Measurements from ENCODE around the gene NCOA7.

Gene NCOA7

GRCh38 chr6:125808591-125808990 lies 17.8 kb downstream of the NCOA7 start:
- peaks cover 55% of the 10 kb centered on the region for H3K36me3 Mint-ChIP-seq (ENCODE audit: low read depth)
- H3K4me3 Mint-ChIP-seq = no peak overlapping the region
- H3K4me1 Mint-ChIP-seq (ENCODE audit: low read depth) = peaks cover 85% of the 10 kb centered on the region
- no peak for DNase-seq
- no peak overlapping the region for H3K27ac Mint-ChIP-seq
- no peaks in the 10 kb centered on the region for H3K9me3 Mint-ChIP-seq
- H3K27me3 Mint-ChIP-seq = no peaks in the 10 kb centered on the region

GRCh38 chr6:125809570-125810170 lies 18.9 kb downstream of the NCOA7 start:
- DNase-seq = no peak
- Mint-ChIP-seq H3K27ac (no peak overlapping the region), H3K4me1 (ENCODE audit: low read depth) (peaks cover 83% of the 10 kb centered on the region), H3K9me3 (no peaks in the 10 kb centered on the region), H3K4me3 (no peak overlapping the region), H3K36me3 (ENCODE audit: low read depth) (peaks cover 52% of the 10 kb centered on the region), H3K27me3 (no peaks in the 10 kb centered on the region)

DNA sequence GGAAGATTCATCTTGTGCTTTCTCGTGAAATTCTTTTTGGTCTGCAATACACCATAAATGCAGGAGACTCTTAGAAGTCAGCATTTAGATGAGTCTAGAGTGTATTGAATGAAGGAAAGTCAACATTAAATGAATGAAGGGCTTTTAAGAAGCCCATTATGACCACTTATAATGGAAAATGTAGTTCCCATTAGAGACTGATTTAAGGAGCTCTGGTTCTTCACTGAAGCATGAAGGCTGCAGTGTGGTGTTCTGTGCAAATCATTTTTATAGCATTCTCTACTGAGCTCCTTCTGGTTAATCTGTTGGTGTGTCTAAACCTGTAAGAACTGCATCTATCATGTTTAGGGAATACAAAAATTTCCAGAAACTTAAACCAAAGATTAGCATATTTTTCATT lies 19.7 kb downstream of the NCOA7 start:
- H3K9me3 Mint-ChIP-seq = no peaks in the 10 kb centered on the region
- H3K27ac Mint-ChIP-seq = no peak overlapping the region
- no peaks in the 10 kb centered on the region for H3K27me3 Mint-ChIP-seq
- H3K4me3 Mint-ChIP-seq = no peak overlapping the region
- peaks cover 55% of the 10 kb centered on the region for H3K36me3 Mint-ChIP-seq (ENCODE audit: low read depth)
- no peak for DNase-seq
- H3K4me1 Mint-ChIP-seq (ENCODE audit: low read depth) = peaks cover 85% of the 10 kb centered on the region

GRCh38 chr6:125811259-125811658 lies 20.5 kb downstream of the NCOA7 start:
- DNase-seq = no peak
- Mint-ChIP-seq H3K4me3 (no peak overlapping the region), H3K27me3 (no peaks in the 10 kb centered on the region), H3K4me1 (ENCODE audit: low read depth) (peaks cover 83% of the 10 kb centered on the region), H3K36me3 (ENCODE audit: low read depth) (peaks cover 57% of the 10 kb centered on the region), H3K27ac (no peak overlapping the region), H3K9me3 (no peaks in the 10 kb centered on the region)

GRCh38 chr6:125812394-125813292 lies 21.9 kb downstream of the NCOA7 start:
- Mint-ChIP-seq H3K4me1 (ENCODE audit: low read depth) (peaks cover 79% of the 10 kb centered on the region), H3K27ac (peak overlapping the region; percentile 14), H3K36me3 (ENCODE audit: low read depth) (peaks cover 62% of the 10 kb centered on the region), H3K27me3 (no peaks in the 10 kb centered on the region), H3K4me3 (no peak overlapping the region), H3K9me3 (no peaks in the 10 kb centered on the region)
- no peak for DNase-seq

- DNase-seq = no peak
- Mint-ChIP-seq H3K27ac (no peak overlapping the region), H3K27me3 (no peaks in the 10 kb centered on the region), H3K9me3 (no peaks in the 10 kb centered on the region), H3K4me3 (no peak overlapping the region), H3K4me1 (ENCODE audit: low read depth) (peaks cover 75% of the 10 kb centered on the region), H3K36me3 (ENCODE audit: low read depth) (peaks cover 53% of the 10 kb centered on the region)
Observed at GRCh38 chr6:125814481-125814880, 23.7 kb downstream of the NCOA7 start.

GRCh38 chr6:125815080-125815910 lies 24.5 kb downstream of the NCOA7 start:
- Mint-ChIP-seq H3K36me3 (ENCODE audit: low read depth) (peaks cover 53% of the 10 kb centered on the region), H3K27ac (no peak overlapping the region), H3K4me1 (ENCODE audit: low read depth) (peaks cover 70% of the 10 kb centered on the region), H3K9me3 (no peaks in the 10 kb centered on the region), H3K27me3 (no peaks in the 10 kb centered on the region), H3K4me3 (no peak overlapping the region)
- DNase-seq = no peak

- peak overlapping the region; percentile 74 for H3K27ac Mint-ChIP-seq
- no peak overlapping the region for H3K4me3 Mint-ChIP-seq
- no peaks in the 10 kb centered on the region for H3K9me3 Mint-ChIP-seq
- no peak for DNase-seq
- peaks cover 68% of the 10 kb centered on the region for H3K4me1 Mint-ChIP-seq (ENCODE audit: low read depth)
- no peaks in the 10 kb centered on the region for H3K27me3 Mint-ChIP-seq
- H3K36me3 Mint-ChIP-seq (ENCODE audit: low read depth) = peaks cover 66% of the 10 kb centered on the region
Observed at GRCh38 chr6:125816828-125817280, 26.1 kb downstream of the NCOA7 start.

- Mint-ChIP-seq H3K36me3 (ENCODE audit: low read depth) (peaks cover 72% of the 10 kb centered on the region), H3K4me3 (no peak overlapping the region), H3K27ac (peak overlapping the region; percentile 45), H3K4me1 (ENCODE audit: low read depth) (peaks cover 58% of the 10 kb centered on the region), H3K27me3 (no peaks in the 10 kb centered on the region), H3K9me3 (no peaks in the 10 kb centered on the region)
- DNase-seq = no peak
Observed at GRCh38 chr6:125818225-125818657, 27.5 kb downstream of the NCOA7 start.

DNA sequence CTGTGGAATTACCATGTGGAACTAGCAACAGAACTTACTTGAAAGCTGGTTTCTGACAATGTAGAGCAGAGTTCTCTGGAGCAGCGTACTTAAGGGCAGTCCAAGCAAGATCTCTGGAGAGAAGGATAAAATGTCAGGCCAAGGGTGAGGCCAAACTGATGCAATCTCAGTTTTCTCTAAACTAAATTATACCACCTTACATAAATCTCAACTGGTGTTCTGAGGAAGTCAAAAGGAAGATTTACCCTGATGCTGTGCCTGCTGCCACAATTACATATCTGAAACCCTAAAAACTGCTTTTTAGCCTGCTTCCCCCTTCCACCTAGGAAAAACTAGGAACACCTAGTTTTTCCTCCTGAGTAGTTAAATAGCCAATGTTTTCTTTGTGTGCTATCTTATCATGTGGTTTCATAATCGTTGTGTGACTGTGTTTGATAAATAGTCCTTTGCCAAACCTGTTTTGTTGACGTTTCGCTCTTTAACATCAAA lies 28.1 kb downstream of the NCOA7 start:
- no peaks in the 10 kb centered on the region for H3K27me3 Mint-ChIP-seq
- DNase-seq = no peak
- peaks cover 72% of the 10 kb centered on the region for H3K36me3 Mint-ChIP-seq (ENCODE audit: low read depth)
- H3K4me1 Mint-ChIP-seq (ENCODE audit: low read depth) = peaks cover 58% of the 10 kb centered on the region
- no peak overlapping the region for H3K4me3 Mint-ChIP-seq
- H3K27ac Mint-ChIP-seq = no peak overlapping the region
- no peaks in the 10 kb centered on the region for H3K9me3 Mint-ChIP-seq

DNA sequence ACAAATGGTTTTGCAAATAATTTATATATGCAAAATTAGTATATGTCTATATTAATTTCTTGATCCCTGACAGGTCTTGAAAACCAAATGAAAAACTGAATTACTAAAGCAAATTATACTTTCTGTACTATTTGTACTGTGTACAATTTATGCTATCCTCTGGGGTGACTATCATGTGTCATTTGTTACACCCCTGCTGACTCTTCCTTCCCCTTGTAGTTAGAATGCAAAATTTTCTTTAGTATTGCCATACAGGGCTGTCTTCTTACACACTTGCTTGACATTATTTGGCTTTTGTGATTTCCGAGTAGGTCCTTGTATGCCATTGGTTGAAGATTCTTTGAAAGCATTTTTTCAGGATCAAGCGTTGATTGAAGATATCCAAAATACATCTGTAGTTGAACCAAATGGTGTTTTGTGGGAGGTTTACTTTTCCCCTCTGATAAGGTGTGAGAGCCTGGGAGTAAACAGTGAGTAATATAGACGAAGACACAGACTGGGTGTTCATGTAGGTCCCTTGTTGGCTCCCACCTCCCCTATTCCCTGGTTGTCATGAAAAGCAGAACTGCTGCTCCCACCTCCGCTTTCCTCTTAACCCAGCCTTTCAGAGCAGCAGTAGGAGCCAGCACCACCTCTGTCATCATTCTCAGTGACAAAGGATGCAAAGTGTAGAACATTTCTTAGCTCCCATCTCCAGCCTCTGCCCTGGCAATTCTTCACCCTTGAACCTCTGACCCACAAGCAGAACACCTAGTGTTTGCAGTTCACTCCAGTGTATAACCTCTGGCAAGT lies 29.0 kb downstream of the NCOA7 start:
- DNase-seq = no peak
- no peak overlapping the region for H3K27ac Mint-ChIP-seq
- H3K4me3 Mint-ChIP-seq = no peak overlapping the region
- no peaks in the 10 kb centered on the region for H3K9me3 Mint-ChIP-seq
- H3K4me1 Mint-ChIP-seq (ENCODE audit: low read depth) = peaks cover 52% of the 10 kb centered on the region
- H3K27me3 Mint-ChIP-seq = no peaks in the 10 kb centered on the region
- peaks cover 67% of the 10 kb centered on the region for H3K36me3 Mint-ChIP-seq (ENCODE audit: low read depth)

GRCh38 chr6:125821825-125822281 lies 31.1 kb downstream of the NCOA7 start:
- Mint-ChIP-seq H3K4me1 (ENCODE audit: low read depth) (peaks cover 44% of the 10 kb centered on the region), H3K4me3 (no peak overlapping the region), H3K9me3 (peaks cover 2% of the 10 kb centered on the region), H3K36me3 (ENCODE audit: low read depth) (peaks cover 60% of the 10 kb centered on the region), H3K27ac (peak overlapping the region; percentile 18), H3K27me3 (no peaks in the 10 kb centered on the region)
- no peak for DNase-seq

DNA sequence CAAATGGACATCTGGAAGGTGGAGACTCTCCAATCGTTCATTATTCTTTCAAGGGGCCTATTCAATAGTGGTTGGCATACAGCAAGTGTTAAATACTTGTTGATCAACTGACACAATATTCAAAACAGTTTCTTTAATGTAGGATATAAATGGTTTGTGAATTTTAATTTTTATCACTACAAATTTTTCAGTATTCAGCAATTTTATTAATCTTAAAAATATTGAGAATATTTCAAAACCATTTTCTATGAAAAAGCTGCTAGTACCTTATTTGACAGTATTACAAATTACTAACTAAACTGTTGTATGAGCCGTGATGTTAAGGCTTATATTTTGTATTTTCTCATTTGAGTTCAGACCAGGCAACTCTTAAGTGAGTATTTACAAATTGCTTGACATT lies 32.4 kb downstream of the NCOA7 start:
- DNase-seq = no peak
- Mint-ChIP-seq H3K4me1 (ENCODE audit: low read depth) (peaks cover 45% of the 10 kb centered on the region), H3K9me3 (peaks cover 2% of the 10 kb centered on the region), H3K36me3 (ENCODE audit: low read depth) (peaks cover 55% of the 10 kb centered on the region), H3K27ac (no peak overlapping the region), H3K4me3 (no peak overlapping the region), H3K27me3 (no peaks in the 10 kb centered on the region)

All from activated T-cell treated with anti-CD3 and anti-CD28 coated beads, Interleukin-2, amount 50 U/mL, for 24 hours (primary cell).